HepG2 (cell line): ENCODE data around the gene ITIH1. TPM values are rescaled to one million over a fixed set of nuclear protein-coding genes. Genes with fewer than 3 reads are reported as not detected.

Source experiments
- EP300 ChIP-seq, 3 experiments: sonication (generic) in 1 of 3; formaldehyde crosslinking in 1 of 3; IDR thresholded peaks; 2 replicates each; pipeline versions ENCODE4 v1.5.1 to v1.6.1; 2011 to 2020; ENCODE audit warnings: low read depth in 2 of 3, low read length in 2 of 3, borderline replicate concordance in 1 of 3, improper control_type of control experiment in 1 of 3, mild to moderate bottlenecking in 1 of 3, missing genetic modification reagents in 1 of 3, moderate library complexity in 1 of 3
- NR2F6 ChIP-seq, 2 experiments: IDR thresholded peaks; 2 replicates each; pipeline ENCODE4 v1.6.1; 2016; ENCODE audit warnings: antibody characterized with exemption in 1 of 2, mild to moderate bottlenecking in 1 of 2
- PCBP2 ChIP-seq: fragments of 200-400 bp; formaldehyde crosslinking; optimal IDR thresholded peaks from 2 replicates; pipeline ENCODE3; 2018; ENCODE audit warnings: low read length, low read depth; ENCODE audit not compliant: poor library complexity, severe bottlenecking
- REPIN1 ChIP-seq: sonication (generic); formaldehyde crosslinking; IDR thresholded peaks from 2 replicates; pipeline ENCODE4 v1.8.0; 2022; ENCODE audit warnings: missing genetic modification reagents, low read depth, mild to moderate bottlenecking, borderline replicate concordance
- SMAD9 ChIP-seq: sonication (generic); formaldehyde crosslinking; IDR thresholded peaks from 2 replicates; pipeline ENCODE4 v1.5.1; 2020; ENCODE audit warnings: mild to moderate bottlenecking, missing genetic modification reagents
- TBP ChIP-seq: sonication (generic); formaldehyde crosslinking; IDR thresholded peaks from 2 replicates; pipeline ENCODE4 v1.5.0; 2020; ENCODE audit warnings: missing genetic modification reagents
- TBX3 ChIP-seq: fragments of 450-650 bp; IDR thresholded peaks from 2 replicates; pipeline ENCODE4 v1.6.1; 2017; ENCODE audit warnings: antibody characterized with exemption, mild to moderate bottlenecking, inconsistent platforms, borderline replicate concordance
- ZNF674 ChIP-seq: sonication (generic); formaldehyde crosslinking; IDR thresholded peaks from 2 replicates; pipeline ENCODE4 v1.5.0; 2020; ENCODE audit warnings: low read depth, mild to moderate bottlenecking, missing genetic modification reagents
- polyA plus RNA-seq, 8 experiments: library from polyadenylated mRNA; depleted of rRNA in 3 of 8; stranded (reverse) in 7 of 8; unstranded in 1 of 8; fragments of >200 nt; fragmentation: Illumina TruSeq in 4 of 8; extraction: Trizol in 4 of 8; gene quantifications; 2 replicates each; pipeline versions ENCODE4 v1.2.1 to v1.2.3, GENCODE V29; 2011 to 2016; ENCODE audit warnings: low read depth in 4 of 8, missing spikeins in 1 of 8, mixed read lengths in 1 of 8; ENCODE audit not compliant: insufficient read depth in 1 of 8
- total RNA-seq, 5 experiments: library from RNA; depleted of rRNA; stranded (reverse); fragments of >200 nt; fragmentation: Illumina TruSeq; extraction: Trizol; gene quantifications; 2 replicates each; pipeline ENCODE4 v1.2.3, GENCODE V29; 2016; ENCODE audit warnings: low read depth in 1 of 5
- TF ChIP-seq, protein P1 (sequence below): IDR thresholded peaks from 2 replicates; pipeline ENCODE4 v1.4.0; 2020; ENCODE audit warnings: mild to moderate bottlenecking, missing genetic modification reagents
- TF ChIP-seq, protein P2 (sequence below): sonication (generic); formaldehyde crosslinking; IDR thresholded peaks from 2 replicates; pipeline ENCODE4 v1.5.1; 2020; ENCODE audit warnings: mild to moderate bottlenecking, moderate library complexity, missing genetic modification reagents
- TF ChIP-seq, protein P3 (sequence below): sonication (generic); formaldehyde crosslinking; IDR thresholded peaks from 2 replicates; pipeline ENCODE4 v1.8.0; 2023; ENCODE audit warnings: mild to moderate bottlenecking, missing genetic modification reagents
- TF ChIP-seq, protein P4 (sequence below): sonication (generic); formaldehyde crosslinking; IDR thresholded peaks from 2 replicates; pipeline ENCODE4 v1.4.0; 2020; ENCODE audit warnings: low read depth, mild to moderate bottlenecking, missing genetic modification reagents
- TF ChIP-seq, protein P5 (sequence below): sonication (generic); formaldehyde crosslinking; IDR thresholded peaks from 2 replicates; pipeline ENCODE4 v1.4.0; 2020; ENCODE audit warnings: mild to moderate bottlenecking, missing genetic modification reagents
- TF ChIP-seq, protein P6 (sequence below): sonication (generic); formaldehyde crosslinking; IDR thresholded peaks from 2 replicates; pipeline ENCODE4 v1.4.0; 2020; ENCODE audit warnings: missing genetic modification reagents, borderline replicate concordance

Gene ITIH1
- total and polyA plus RNA-seq, 2 of the 13 experiments (the other 11 are each of a cell fraction or from before 2014, with no cell fraction given): 12.3 to 19.6 TPM

DNA sequence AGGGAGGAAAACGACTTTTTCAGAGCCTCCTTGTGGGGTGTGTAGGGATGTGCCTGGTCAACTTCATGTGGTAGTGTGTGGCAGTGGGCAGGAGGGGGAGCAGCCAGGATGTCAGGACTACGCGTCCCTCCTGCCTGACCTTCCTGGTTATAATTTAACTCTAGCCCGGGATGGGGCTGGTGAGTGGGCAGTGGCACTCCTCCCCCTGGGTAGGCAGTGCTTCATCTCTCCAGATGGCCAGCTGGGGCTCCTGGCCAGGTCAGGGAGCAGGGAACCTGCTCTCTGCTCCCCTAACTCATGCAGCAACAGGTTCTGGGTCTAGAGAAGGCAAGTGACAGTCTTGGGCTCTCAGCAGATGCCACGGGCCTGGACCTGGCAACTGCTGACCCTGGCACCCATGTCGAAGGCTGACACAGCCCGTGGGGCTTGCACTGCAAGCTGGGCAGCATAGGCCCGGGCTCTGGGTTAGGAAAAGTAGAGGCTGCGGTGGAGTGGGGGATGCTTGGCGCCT is 50.5 kb downstream of the ITIH1 start (continued):
- TF ChIP-seq, protein P1, sequence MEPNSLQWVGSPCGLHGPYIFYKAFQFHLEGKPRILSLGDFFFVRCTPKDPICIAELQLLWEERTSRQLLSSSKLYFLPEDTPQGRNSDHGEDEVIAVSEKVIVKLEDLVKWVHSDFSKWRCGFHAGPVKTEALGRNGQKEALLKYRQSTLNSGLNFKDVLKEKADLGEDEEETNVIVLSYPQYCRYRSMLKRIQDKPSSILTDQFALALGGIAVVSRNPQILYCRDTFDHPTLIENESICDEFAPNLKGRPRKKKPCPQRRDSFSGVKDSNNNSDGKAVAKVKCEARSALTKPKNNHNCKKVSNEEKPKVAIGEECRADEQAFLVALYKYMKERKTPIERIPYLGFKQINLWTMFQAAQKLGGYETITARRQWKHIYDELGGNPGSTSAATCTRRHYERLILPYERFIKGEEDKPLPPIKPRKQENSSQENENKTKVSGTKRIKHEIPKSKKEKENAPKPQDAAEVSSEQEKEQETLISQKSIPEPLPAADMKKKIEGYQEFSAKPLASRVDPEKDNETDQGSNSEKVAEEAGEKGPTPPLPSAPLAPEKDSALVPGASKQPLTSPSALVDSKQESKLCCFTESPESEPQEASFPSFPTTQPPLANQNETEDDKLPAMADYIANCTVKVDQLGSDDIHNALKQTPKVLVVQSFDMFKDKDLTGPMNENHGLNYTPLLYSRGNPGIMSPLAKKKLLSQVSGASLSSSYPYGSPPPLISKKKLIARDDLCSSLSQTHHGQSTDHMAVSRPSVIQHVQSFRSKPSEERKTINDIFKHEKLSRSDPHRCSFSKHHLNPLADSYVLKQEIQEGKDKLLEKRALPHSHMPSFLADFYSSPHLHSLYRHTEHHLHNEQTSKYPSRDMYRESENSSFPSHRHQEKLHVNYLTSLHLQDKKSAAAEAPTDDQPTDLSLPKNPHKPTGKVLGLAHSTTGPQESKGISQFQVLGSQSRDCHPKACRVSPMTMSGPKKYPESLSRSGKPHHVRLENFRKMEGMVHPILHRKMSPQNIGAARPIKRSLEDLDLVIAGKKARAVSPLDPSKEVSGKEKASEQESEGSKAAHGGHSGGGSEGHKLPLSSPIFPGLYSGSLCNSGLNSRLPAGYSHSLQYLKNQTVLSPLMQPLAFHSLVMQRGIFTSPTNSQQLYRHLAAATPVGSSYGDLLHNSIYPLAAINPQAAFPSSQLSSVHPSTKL (CRISPR knock-in tag): peak; percentile 55
- TF ChIP-seq, protein P2, sequence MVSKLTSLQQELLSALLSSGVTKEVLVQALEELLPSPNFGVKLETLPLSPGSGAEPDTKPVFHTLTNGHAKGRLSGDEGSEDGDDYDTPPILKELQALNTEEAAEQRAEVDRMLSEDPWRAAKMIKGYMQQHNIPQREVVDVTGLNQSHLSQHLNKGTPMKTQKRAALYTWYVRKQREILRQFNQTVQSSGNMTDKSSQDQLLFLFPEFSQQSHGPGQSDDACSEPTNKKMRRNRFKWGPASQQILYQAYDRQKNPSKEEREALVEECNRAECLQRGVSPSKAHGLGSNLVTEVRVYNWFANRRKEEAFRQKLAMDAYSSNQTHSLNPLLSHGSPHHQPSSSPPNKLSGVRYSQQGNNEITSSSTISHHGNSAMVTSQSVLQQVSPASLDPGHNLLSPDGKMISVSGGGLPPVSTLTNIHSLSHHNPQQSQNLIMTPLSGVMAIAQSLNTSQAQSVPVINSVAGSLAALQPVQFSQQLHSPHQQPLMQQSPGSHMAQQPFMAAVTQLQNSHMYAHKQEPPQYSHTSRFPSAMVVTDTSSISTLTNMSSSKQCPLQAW: peak; percentile 94
- peak in 1 of 2 experiments; percentile 12; a peak in 1 of 4 replicates for TF ChIP-seq EP300 (IDR thresholded peaks at IDR 0.05; ENCODE audit: low read depth in 2 of 2, low read length in 2 of 2)
- no peak for TF ChIP-seq EP300 (CRISPR knock-in tag; IDR thresholded peaks at IDR 0.05; ENCODE audit: borderline replicate concordance)
- no peak for TF ChIP-seq ZNF674 (CRISPR knock-in tag)
- TF ChIP-seq NR2F6 (IDR thresholded peaks at IDR 0.05): peak; percentile 71
- TF ChIP-seq NR2F6 (CRISPR knock-in tag; IDR thresholded peaks at IDR 0.05): peak; percentile 76
- TF ChIP-seq, protein P3, sequence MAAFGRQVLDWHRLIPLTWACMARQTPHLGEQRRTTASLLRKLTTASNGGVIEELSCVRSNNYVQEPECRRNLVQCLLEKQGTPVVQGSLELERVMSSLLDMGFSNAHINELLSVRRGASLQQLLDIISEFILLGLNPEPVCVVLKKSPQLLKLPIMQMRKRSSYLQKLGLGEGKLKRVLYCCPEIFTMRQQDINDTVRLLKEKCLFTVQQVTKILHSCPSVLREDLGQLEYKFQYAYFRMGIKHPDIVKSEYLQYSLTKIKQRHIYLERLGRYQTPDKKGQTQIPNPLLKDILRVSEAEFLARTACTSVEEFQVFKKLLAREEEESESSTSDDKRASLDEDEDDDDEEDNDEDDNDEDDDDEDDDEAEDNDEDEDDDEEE (CRISPR knock-in tag): 0 out of 2 replicates have a peak, but pooled peaks have one; percentile 55
- TF ChIP-seq TBP (CRISPR knock-in tag): no peak
- no peak for TF ChIP-seq TBX3
- no peak for TF ChIP-seq SMAD9 (CRISPR knock-in tag)
- TF ChIP-seq REPIN1: peak; percentile 68; the same call in 1 of the 2 replicates
- TF ChIP-seq, protein P4, sequence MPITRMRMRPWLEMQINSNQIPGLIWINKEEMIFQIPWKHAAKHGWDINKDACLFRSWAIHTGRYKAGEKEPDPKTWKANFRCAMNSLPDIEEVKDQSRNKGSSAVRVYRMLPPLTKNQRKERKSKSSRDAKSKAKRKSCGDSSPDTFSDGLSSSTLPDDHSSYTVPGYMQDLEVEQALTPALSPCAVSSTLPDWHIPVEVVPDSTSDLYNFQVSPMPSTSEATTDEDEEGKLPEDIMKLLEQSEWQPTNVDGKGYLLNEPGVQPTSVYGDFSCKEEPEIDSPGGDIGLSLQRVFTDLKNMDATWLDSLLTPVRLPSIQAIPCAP (CRISPR knock-in tag): no peak
- TF ChIP-seq, protein P5, sequence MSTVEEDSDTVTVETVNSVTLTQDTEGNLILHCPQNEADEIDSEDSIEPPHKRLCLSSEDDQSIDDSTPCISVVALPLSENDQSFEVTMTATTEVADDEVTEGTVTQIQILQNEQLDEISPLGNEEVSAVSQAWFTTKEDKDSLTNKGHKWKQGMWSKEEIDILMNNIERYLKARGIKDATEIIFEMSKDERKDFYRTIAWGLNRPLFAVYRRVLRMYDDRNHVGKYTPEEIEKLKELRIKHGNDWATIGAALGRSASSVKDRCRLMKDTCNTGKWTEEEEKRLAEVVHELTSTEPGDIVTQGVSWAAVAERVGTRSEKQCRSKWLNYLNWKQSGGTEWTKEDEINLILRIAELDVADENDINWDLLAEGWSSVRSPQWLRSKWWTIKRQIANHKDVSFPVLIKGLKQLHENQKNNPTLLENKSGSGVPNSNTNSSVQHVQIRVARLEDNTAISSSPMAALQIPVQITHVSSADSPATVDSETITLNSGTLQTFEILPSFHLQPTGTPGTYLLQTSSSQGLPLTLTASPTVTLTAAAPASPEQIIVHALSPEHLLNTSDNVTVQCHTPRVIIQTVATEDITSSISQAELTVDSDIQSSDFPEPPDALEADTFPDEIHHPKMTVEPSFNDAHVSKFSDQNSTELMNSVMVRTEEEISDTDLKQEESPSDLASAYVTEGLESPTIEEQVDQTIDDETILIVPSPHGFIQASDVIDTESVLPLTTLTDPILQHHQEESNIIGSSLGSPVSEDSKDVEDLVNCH (CRISPR knock-in tag): no peak
- TF ChIP-seq, protein P6, sequence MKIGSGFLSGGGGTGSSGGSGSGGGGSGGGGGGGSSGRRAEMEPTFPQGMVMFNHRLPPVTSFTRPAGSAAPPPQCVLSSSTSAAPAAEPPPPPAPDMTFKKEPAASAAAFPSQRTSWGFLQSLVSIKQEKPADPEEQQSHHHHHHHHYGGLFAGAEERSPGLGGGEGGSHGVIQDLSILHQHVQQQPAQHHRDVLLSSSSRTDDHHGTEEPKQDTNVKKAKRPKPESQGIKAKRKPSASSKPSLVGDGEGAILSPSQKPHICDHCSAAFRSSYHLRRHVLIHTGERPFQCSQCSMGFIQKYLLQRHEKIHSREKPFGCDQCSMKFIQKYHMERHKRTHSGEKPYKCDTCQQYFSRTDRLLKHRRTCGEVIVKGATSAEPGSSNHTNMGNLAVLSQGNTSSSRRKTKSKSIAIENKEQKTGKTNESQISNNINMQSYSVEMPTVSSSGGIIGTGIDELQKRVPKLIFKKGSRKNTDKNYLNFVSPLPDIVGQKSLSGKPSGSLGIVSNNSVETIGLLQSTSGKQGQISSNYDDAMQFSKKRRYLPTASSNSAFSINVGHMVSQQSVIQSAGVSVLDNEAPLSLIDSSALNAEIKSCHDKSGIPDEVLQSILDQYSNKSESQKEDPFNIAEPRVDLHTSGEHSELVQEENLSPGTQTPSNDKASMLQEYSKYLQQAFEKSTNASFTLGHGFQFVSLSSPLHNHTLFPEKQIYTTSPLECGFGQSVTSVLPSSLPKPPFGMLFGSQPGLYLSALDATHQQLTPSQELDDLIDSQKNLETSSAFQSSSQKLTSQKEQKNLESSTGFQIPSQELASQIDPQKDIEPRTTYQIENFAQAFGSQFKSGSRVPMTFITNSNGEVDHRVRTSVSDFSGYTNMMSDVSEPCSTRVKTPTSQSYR: no peak
- TF ChIP-seq PCBP2: no peak
